GM23338 (cell line): ENCODE data around the gene GOSR2. TPM values are rescaled to one million over a fixed set of nuclear protein-coding genes. Genes with fewer than 3 reads are reported as not detected.

Experiments used
- ATAC-seq: fragments of 200-7000 bp; cut with Tn5 transposase; 3 replicates; pipeline ENCODE4 v1.9.1; 2020
- DNase-seq: peaks from one replicate; pipeline ENCODE4 v3.0.0-alpha.2; 2015; ENCODE audit warnings: low spot score
- H2AFZ ChIP-seq: fragments of 200-600 bp; sonication (generic); 2 replicates; pipeline ENCODE4 v1.8.0; 2016; ENCODE audit warnings: antibody characterized with exemption, mild to moderate bottlenecking, moderate library complexity
- H3F3A ChIP-seq: fragments of 200-600 bp; sonication (generic); replicated peaks from 2 replicates; pipeline ENCODE4 v1.8.0; 2017; ENCODE audit warnings: antibody characterized with exemption, mixed run types, low read depth
- H3K27ac ChIP-seq: fragments of 200-600 bp; sonication (generic); 2 replicates; pipeline ENCODE4 v1.6.1; 2016; ENCODE audit warnings: low read depth
- H3K27me3 ChIP-seq: fragments of 200-600 bp; sonication (generic); 2 replicates; pipeline ENCODE4 v1.8.0; 2016; ENCODE audit warnings: mild to moderate bottlenecking, mixed run types, moderate library complexity; ENCODE audit not compliant: insufficient read depth
- H3K36me3 ChIP-seq: fragments of 200-600 bp; sonication (generic); 2 replicates; pipeline ENCODE4 v1.8.0; 2016; ENCODE audit warnings: mild to moderate bottlenecking; ENCODE audit not compliant: insufficient read depth
- H3K4me1 ChIP-seq: fragments of 200-600 bp; sonication (generic); 2 replicates; pipeline ENCODE4 v1.8.0; 2016; ENCODE audit warnings: mild to moderate bottlenecking, moderate library complexity; ENCODE audit not compliant: insufficient read depth
- H3K4me2 ChIP-seq: fragments of 200-600 bp; sonication (generic); 2 replicates; pipeline ENCODE4 v1.7.1; 2017; ENCODE audit warnings: mixed run types
- H3K4me3 ChIP-seq: fragments of 200-600 bp; sonication (generic); 2 replicates; pipeline ENCODE4 v1.6.1; 2016; ENCODE audit warnings: mixed run types
- H3K79me2 ChIP-seq: fragments of 200-600 bp; sonication (generic); replicated peaks from 2 replicates; pipeline ENCODE4 v1.8.0; 2017; ENCODE audit warnings: mild to moderate bottlenecking; ENCODE audit not compliant: insufficient read depth
- H3K9me2 ChIP-seq: fragments of 200-600 bp; sonication (generic); 2 replicates; pipeline ENCODE4 v1.8.0; 2017; ENCODE audit not compliant: insufficient read depth
- H4K20me1 ChIP-seq: fragments of 200-600 bp; sonication (generic); replicated peaks from 2 replicates; pipeline ENCODE4 v1.8.0; 2017; ENCODE audit warnings: mild to moderate bottlenecking; ENCODE audit not compliant: insufficient read depth
- H3K27ac Mint-ChIP-seq: 2 replicates; pipeline ENCODE4 v1.8.0; 2020; ENCODE audit warnings: inconsistent platforms, mild to moderate bottlenecking, moderate library complexity, mixed read lengths
- H3K27me3 Mint-ChIP-seq: 3 replicates; pipeline ENCODE4 v1.8.0; 2022; ENCODE audit warnings: low read depth, mild to moderate bottlenecking, moderate library complexity, mixed read lengths, inconsistent platforms; ENCODE audit not compliant: insufficient read depth, poor library complexity
- H3K36me3 Mint-ChIP-seq: 3 replicates; pipeline ENCODE4 v1.8.0; 2021; ENCODE audit warnings: low read depth, mild to moderate bottlenecking, inconsistent platforms, moderate library complexity, mixed read lengths
- H3K4me1 Mint-ChIP-seq: 3 replicates; pipeline ENCODE4 v1.8.0; 2020; ENCODE audit warnings: mild to moderate bottlenecking, inconsistent platforms, mixed read lengths
- H3K4me3 Mint-ChIP-seq: 3 replicates; pipeline ENCODE4 v1.8.0; 2021; ENCODE audit warnings: moderate library complexity, mild to moderate bottlenecking, inconsistent platforms, mixed read lengths
- H3K9me3 Mint-ChIP-seq: 3 replicates; pipeline ENCODE4 v1.8.0; 2020; ENCODE audit warnings: moderate library complexity, mild to moderate bottlenecking, inconsistent platforms, mixed read lengths
- EZH2 ChIP-seq: fragments of 200-600 bp; sonication (generic); IDR thresholded peaks from one replicate; pipeline ENCODE4 v1.8.0; 2017; ENCODE audit warnings: antibody characterized with exemption, mild to moderate bottlenecking, low read depth; ENCODE audit not compliant: unreplicated experiment
- EZH2phosphoT487 ChIP-seq: fragments of 200-600 bp; sonication (generic); IDR thresholded peaks from one replicate; pipeline ENCODE4 v1.8.1; 2018; ENCODE audit warnings: antibody characterized with exemption; ENCODE audit not compliant: unreplicated experiment
- JUNB ChIP-seq: IDR thresholded peaks from one replicate; pipeline ENCODE4 v1.6.1; 2016; ENCODE audit warnings: antibody characterized with exemption; ENCODE audit not compliant: unreplicated experiment
- NANOG ChIP-seq: IDR thresholded peaks from 2 replicates; pipeline ENCODE4 v1.6.1; 2016; ENCODE audit warnings: antibody characterized with exemption, borderline replicate concordance
- POLR2AphosphoS5 ChIP-seq: IDR thresholded peaks from 2 replicates; pipeline ENCODE4 v1.6.1; 2016; ENCODE audit warnings: antibody characterized with exemption, low read depth
- STAT1 ChIP-seq: IDR thresholded peaks from one replicate; pipeline ENCODE4 v1.6.1; 2016; ENCODE audit warnings: antibody characterized with exemption; ENCODE audit not compliant: unreplicated experiment
- ZNF114 ChIP-seq: fragments of 250-450 bp; sonication (Bioruptor Pico); IDR thresholded peaks from 2 replicates; pipeline ENCODE4 v1.5.0; 2020; ENCODE audit warnings: mild to moderate bottlenecking, moderate library complexity
- ZNF331 ChIP-seq: fragments of 250-450 bp; sonication (Bioruptor Pico); IDR thresholded peaks from 2 replicates; pipeline ENCODE4 v1.5.0; 2020; ENCODE audit warnings: low read depth, mild to moderate bottlenecking, moderate library complexity
- polyA plus RNA-seq: library from polyadenylated mRNA; unstranded; fragments of >200 nt; fragmentation: Nextera tagmentation; extraction: Ambion mirVana; gene quantifications from 2 replicates; pipeline ENCODE4 v1.2.1, GENCODE V29; 2016
- total RNA-seq: library from RNA; depleted of rRNA; stranded (reverse); fragments of >200 nt; shearing (Covaris generic); gene quantifications from 2 replicates; pipeline ENCODE4 v1.2.3, GENCODE V29; 2014
- TF ChIP-seq, protein P1 (sequence below): IDR thresholded peaks from one replicate; pipeline ENCODE4 v1.6.1; 2018; ENCODE audit warnings: antibody characterized with exemption; ENCODE audit not compliant: unreplicated experiment
- TF ChIP-seq, protein P2 (sequence below): fragments of 250-450 bp; sonication (Bioruptor Pico); IDR thresholded peaks from 2 replicates; pipeline ENCODE4 v1.5.0; 2020; ENCODE audit warnings: mild to moderate bottlenecking, moderate library complexity

Gene GOSR2
- total and polyA plus RNA-seq, 2 experiments from 2014 or later, result 33.2 to 36.2 TPM

DNA sequence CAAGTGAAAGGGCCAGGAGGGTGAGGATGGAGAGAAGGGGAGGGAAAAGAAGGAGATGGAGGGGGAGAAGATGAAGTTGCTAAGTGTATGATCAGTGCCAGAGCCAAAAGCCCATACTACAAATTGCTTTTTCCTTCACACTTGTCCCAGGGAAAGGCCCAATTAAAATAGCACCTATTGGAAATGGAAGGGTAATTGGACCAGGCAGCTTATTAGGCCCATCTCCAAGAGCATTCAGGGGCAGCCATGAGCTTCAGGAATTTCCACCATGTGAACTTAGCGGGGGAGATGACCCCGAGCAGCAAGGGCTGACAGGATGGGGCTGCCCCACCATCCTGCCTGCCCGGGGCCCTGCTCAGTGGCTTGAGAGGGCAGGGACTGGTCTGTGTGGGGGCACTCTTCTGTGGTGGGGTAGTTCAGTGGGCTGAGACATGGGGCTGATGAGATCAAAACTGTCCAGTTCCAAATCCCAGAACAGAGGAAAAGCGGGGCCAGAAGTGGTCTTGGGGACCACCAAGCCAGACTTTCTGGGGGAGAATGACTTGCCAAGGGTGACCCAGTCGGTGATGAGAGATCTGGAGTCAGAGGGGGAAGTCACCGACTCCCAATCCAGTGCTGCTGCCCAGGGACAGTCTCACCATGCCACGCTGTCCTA is 27.5 kb downstream of the GOSR2 start:
- Histone ChIP-seq H3K9me2 (no peaks in the 10 kb centered on the region), H3K79me2 (no peaks in the 10 kb centered on the region), H3K4me1 (peaks cover 8% of the 10 kb centered on the region), H4K20me1 (peaks cover 4% of the 10 kb centered on the region; the same call in 1 of the 2 replicates), H3K4me2 (no peak overlapping the region), H2AFZ (no peak overlapping the region), H3K4me3 (no peak overlapping the region), H3F3A (no peaks in the 10 kb centered on the region), H3K27me3 (no peaks in the 10 kb centered on the region), H3K27ac (no peak overlapping the region), H3K36me3 (no peaks in the 10 kb centered on the region)
- TF ChIP-seq EZH2phosphoT487 (no peak), NANOG (no peak), EZH2 (no peak), JUNB (no peak), ZNF114 (CRISPR knock-in tag) (no peak), STAT1 (no peak), POLR2AphosphoS5 (no peak), ZNF331 (CRISPR knock-in tag) (no peak)
- TF ChIP-seq, protein P1, sequence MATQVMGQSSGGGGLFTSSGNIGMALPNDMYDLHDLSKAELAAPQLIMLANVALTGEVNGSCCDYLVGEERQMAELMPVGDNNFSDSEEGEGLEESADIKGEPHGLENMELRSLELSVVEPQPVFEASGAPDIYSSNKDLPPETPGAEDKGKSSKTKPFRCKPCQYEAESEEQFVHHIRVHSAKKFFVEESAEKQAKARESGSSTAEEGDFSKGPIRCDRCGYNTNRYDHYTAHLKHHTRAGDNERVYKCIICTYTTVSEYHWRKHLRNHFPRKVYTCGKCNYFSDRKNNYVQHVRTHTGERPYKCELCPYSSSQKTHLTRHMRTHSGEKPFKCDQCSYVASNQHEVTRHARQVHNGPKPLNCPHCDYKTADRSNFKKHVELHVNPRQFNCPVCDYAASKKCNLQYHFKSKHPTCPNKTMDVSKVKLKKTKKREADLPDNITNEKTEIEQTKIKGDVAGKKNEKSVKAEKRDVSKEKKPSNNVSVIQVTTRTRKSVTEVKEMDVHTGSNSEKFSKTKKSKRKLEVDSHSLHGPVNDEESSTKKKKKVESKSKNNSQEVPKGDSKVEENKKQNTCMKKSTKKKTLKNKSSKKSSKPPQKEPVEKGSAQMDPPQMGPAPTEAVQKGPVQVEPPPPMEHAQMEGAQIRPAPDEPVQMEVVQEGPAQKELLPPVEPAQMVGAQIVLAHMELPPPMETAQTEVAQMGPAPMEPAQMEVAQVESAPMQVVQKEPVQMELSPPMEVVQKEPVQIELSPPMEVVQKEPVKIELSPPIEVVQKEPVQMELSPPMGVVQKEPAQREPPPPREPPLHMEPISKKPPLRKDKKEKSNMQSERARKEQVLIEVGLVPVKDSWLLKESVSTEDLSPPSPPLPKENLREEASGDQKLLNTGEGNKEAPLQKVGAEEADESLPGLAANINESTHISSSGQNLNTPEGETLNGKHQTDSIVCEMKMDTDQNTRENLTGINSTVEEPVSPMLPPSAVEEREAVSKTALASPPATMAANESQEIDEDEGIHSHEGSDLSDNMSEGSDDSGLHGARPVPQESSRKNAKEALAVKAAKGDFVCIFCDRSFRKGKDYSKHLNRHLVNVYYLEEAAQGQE, result no peak
- TF ChIP-seq, protein P2, sequence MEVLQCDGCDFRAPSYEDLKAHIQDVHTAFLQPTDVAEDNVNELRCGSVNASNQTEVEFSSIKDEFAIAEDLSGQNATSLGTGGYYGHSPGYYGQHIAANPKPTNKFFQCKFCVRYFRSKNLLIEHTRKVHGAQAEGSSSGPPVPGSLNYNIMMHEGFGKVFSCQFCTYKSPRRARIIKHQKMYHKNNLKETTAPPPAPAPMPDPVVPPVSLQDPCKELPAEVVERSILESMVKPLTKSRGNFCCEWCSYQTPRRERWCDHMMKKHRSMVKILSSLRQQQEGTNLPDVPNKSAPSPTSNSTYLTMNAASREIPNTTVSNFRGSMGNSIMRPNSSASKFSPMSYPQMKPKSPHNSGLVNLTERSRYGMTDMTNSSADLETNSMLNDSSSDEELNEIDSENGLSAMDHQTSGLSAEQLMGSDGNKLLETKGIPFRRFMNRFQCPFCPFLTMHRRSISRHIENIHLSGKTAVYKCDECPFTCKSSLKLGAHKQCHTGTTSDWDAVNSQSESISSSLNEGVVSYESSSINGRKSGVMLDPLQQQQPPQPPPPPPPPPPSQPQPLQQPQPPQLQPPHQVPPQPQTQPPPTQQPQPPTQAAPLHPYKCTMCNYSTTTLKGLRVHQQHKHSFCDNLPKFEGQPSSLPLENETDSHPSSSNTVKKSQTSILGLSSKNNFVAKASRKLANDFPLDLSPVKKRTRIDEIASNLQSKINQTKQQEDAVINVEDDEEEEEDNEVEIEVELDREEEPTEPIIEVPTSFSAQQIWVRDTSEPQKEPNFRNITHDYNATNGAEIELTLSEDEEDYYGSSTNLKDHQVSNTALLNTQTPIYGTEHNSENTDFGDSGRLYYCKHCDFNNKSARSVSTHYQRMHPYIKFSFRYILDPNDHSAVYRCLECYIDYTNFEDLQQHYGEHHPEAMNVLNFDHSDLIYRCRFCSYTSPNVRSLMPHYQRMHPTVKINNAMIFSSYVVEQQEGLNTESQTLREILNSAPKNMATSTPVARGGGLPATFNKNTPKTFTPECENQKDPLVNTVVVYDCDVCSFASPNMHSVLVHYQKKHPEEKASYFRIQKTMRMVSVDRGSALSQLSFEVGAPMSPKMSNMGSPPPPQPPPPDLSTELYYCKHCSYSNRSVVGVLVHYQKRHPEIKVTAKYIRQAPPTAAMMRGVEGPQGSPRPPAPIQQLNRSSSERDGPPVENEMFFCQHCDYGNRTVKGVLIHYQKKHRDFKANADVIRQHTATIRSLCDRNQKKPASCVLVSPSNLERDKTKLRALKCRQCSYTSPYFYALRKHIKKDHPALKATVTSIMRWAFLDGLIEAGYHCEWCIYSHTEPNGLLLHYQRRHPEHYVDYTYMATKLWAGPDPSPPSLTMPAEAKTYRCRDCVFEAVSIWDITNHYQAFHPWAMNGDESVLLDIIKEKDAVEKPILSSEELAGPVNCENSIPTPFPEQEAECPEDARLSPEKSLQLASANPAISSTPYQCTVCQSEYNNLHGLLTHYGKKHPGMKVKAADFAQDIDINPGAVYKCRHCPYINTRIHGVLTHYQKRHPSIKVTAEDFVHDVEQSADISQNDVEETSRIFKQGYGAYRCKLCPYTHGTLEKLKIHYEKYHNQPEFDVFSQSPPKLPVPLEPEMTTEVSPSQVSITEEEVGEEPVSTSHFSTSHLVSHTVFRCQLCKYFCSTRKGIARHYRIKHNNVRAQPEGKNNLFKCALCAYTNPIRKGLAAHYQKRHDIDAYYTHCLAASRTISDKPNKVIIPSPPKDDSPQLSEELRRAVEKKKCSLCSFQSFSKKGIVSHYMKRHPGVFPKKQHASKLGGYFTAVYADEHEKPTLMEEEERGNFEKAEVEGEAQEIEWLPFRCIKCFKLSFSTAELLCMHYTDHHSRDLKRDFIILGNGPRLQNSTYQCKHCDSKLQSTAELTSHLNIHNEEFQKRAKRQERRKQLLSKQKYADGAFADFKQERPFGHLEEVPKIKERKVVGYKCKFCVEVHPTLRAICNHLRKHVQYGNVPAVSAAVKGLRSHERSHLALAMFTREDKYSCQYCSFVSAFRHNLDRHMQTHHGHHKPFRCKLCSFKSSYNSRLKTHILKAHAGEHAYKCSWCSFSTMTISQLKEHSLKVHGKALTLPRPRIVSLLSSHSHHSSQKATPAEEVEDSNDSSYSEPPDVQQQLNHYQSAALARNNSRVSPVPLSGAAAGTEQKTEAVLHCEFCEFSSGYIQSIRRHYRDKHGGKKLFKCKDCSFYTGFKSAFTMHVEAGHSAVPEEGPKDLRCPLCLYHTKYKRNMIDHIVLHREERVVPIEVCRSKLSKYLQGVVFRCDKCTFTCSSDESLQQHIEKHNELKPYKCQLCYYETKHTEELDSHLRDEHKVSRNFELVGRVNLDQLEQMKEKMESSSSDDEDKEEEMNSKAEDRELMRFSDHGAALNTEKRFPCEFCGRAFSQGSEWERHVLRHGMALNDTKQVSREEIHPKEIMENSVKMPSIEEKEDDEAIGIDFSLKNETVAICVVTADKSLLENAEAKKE (CRISPR knock-in tag), result no peak
- ATAC-seq (no peak), DNase-seq (no peak)
- H3K9me3 Mint-ChIP-seq, result no peaks in the 10 kb centered on the region
- peaks cover 3% of the 10 kb centered on the region for H3K4me1 Mint-ChIP-seq
- H3K36me3 Mint-ChIP-seq, result peaks cover 1% of the 10 kb centered on the region; the same call in 1 of the 3 replicates
- peaks cover 10% of the 10 kb centered on the region for H3K27me3 Mint-ChIP-seq
- H3K27ac Mint-ChIP-seq, result no peak overlapping the region
- H3K4me3 Mint-ChIP-seq, result no peak overlapping the region
